OCI-LY1 (cell line): ENCODE data around the gene ABCC11.

ENCODE experiments used
- H2AFZ ChIP-seq: fragments of 200-600 bp; sonication (generic), shearing (Covaris generic); 2 replicates; pipeline ENCODE4 v1.6.0; 2014; ENCODE audit warnings: antibody characterized with exemption, mild to moderate bottlenecking, low read length
- H3F3A ChIP-seq: fragments of 200-600 bp; sonication (generic), shearing (Covaris generic); 2 replicates; pipeline ENCODE4 v1.6.0; 2014; ENCODE audit warnings: mild to moderate bottlenecking, antibody characterized with exemption, low read length, moderate library complexity; ENCODE audit not compliant: insufficient read depth
- H3K27ac ChIP-seq: fragments of 200-600 bp; sonication (generic); 2 replicates; pipeline ENCODE4 v1.5.1; 2014; ENCODE audit warnings: low read length, mixed run types, mild to moderate bottlenecking, low read depth; ENCODE audit not compliant: poor library complexity, severe bottlenecking
- H3K27me3 ChIP-seq: fragments of 200-600 bp; sonication (generic); 2 replicates; pipeline ENCODE4 v1.6.0; 2014; ENCODE audit warnings: antibody characterized with exemption, mild to moderate bottlenecking, low read length, moderate library complexity; ENCODE audit not compliant: insufficient read depth
- H3K36me3 ChIP-seq: fragments of 200-600 bp; sonication (generic); 2 replicates; pipeline ENCODE4 v1.6.1; 2014; ENCODE audit warnings: mild to moderate bottlenecking, antibody characterized with exemption, low read length, moderate library complexity, mixed read lengths; ENCODE audit not compliant: insufficient read depth
- H3K4me1 ChIP-seq: fragments of 200-600 bp; sonication (generic); 2 replicates; pipeline ENCODE4 v1.5.1; 2014; ENCODE audit warnings: mild to moderate bottlenecking, low read length, moderate library complexity; ENCODE audit not compliant: insufficient read depth, severe bottlenecking
- H3K4me2 ChIP-seq: fragments of 200-600 bp; sonication (generic), shearing (Covaris generic); 2 replicates; pipeline ENCODE4 v1.6.1; 2014; ENCODE audit warnings: low read length
- H3K4me3 ChIP-seq: fragments of 200-600 bp; sonication (generic); 2 replicates; pipeline ENCODE4 v1.5.1; 2014; ENCODE audit warnings: low read length, low read depth, mild to moderate bottlenecking, mixed read lengths; ENCODE audit not compliant: poor library complexity, severe bottlenecking
- H3K79me2 ChIP-seq: fragments of 200-600 bp; shearing (Covaris generic); 2 replicates; pipeline ENCODE4 v1.6.1; 2016; ENCODE audit warnings: mixed run types, low read length, mixed read lengths; ENCODE audit not compliant: insufficient read depth
- H3K9ac ChIP-seq: fragments of 200-600 bp; sonication (generic), shearing (Covaris generic); 2 replicates; pipeline ENCODE4 v1.6.1; 2014; ENCODE audit warnings: mild to moderate bottlenecking, low read length, mixed read lengths
- H3K9me2 ChIP-seq: fragments of 200-600 bp; sonication (generic), shearing (Covaris generic); 2 replicates; pipeline ENCODE4 v1.6.1; 2014; ENCODE audit warnings: low read depth, mild to moderate bottlenecking, low read length, mixed read lengths
- H3K9me3 ChIP-seq: fragments of 200-600 bp; shearing (Covaris generic); 2 replicates; pipeline ENCODE4 v1.6.1; 2014; ENCODE audit warnings: low read length, mixed read lengths
- H4K20me1 ChIP-seq: fragments of 200-600 bp; sonication (generic), shearing (Covaris generic); 2 replicates; pipeline ENCODE4 v1.6.0; 2016; ENCODE audit warnings: mild to moderate bottlenecking, low read length; ENCODE audit not compliant: insufficient read depth
- CTCF ChIP-seq: fragments of 200-600 bp; sonication (generic), shearing (Covaris generic); IDR thresholded peaks from 2 replicates; pipeline ENCODE4 v1.5.1; 2017; ENCODE audit warnings: mild to moderate bottlenecking, antibody characterized with exemption, low read length, moderate library complexity, mixed read lengths
- EZH2 ChIP-seq: fragments of 200-600 bp; sonication (generic), shearing (Covaris generic); IDR thresholded peaks from 2 replicates; pipeline ENCODE4 v1.8.0; 2017; ENCODE audit warnings: borderline replicate concordance, mixed run types, mild to moderate bottlenecking, antibody characterized with exemption, low read length, moderate library complexity, mixed read lengths

Gene ABCC11

GRCh38 chr16:48180868-48181480 lies 66.4 kb downstream of the ABCC11 start:
- Histone ChIP-seq H2AFZ (no peak overlapping the region), H3K9me2 (no peaks in the 10 kb centered on the region), H3K4me3 (no peak overlapping the region), H3K27me3 (no peaks in the 10 kb centered on the region), H3K4me1 (no peaks in the 10 kb centered on the region), H3K9me3 (no peaks in the 10 kb centered on the region), H3K36me3 (no peaks in the 10 kb centered on the region), H3K4me2 (no peak overlapping the region), H3K27ac (no peak overlapping the region), H4K20me1 (no peaks in the 10 kb centered on the region), H3K9ac (no peak overlapping the region), H3K79me2 (no peaks in the 10 kb centered on the region), H3F3A (no peaks in the 10 kb centered on the region)
- TF ChIP-seq EZH2 = no peak
- no peak for TF ChIP-seq CTCF

GRCh38 chr16:48176635-48177408 lies 70.5 kb downstream of the ABCC11 start:
- Histone ChIP-seq H3K9ac (no peak overlapping the region), H2AFZ (no peak overlapping the region)

GRCh38 chr16:48173889-48174288 lies 73.5 kb downstream of the ABCC11 start:
- Histone ChIP-seq H3K4me3 (no peak overlapping the region), H3K4me1 (no peaks in the 10 kb centered on the region), H3K36me3 (no peaks in the 10 kb centered on the region), H2AFZ (no peak overlapping the region), H4K20me1 (no peaks in the 10 kb centered on the region), H3K27me3 (no peaks in the 10 kb centered on the region), H3K4me2 (no peak overlapping the region), H3K9me2 (no peaks in the 10 kb centered on the region), H3K79me2 (no peaks in the 10 kb centered on the region), H3K27ac (no peak overlapping the region), H3K9me3 (no peaks in the 10 kb centered on the region), H3F3A (no peaks in the 10 kb centered on the region), H3K9ac (no peak overlapping the region)
- TF ChIP-seq EZH2 (no peak), CTCF (no peak)

More at GRCh38 chr16:48176635-48177408, 70.5 kb downstream of the ABCC11 start:
- Histone ChIP-seq H3F3A (no peaks in the 10 kb centered on the region), H3K4me3 (no peak overlapping the region), H3K79me2 (no peaks in the 10 kb centered on the region), H3K36me3 (no peaks in the 10 kb centered on the region), H3K9me2 (no peaks in the 10 kb centered on the region), H3K27ac (no peak overlapping the region), H4K20me1 (no peaks in the 10 kb centered on the region), H3K27me3 (no peaks in the 10 kb centered on the region), H3K4me2 (no peak overlapping the region), H3K9me3 (no peaks in the 10 kb centered on the region), H3K4me1 (no peaks in the 10 kb centered on the region)
- TF ChIP-seq EZH2 (no peak), CTCF (no peak)
